PC-3 (cell line): ENCODE results near the gene UGT1A7.

Experiments
- EZH2 ChIP-seq: fragments of 300-600 bp; sonication (generic); IDR thresholded peaks from one replicate; pipeline ENCODE4 v1.6.1; 2017; ENCODE audit warnings: antibody characterized with exemption, mild to moderate bottlenecking, low read length; ENCODE audit not compliant: unreplicated experiment
- EZH2phosphoT487 ChIP-seq: fragments of 300-600 bp; sonication (generic); IDR thresholded peaks from 2 replicates; pipeline ENCODE4 v1.6.1; 2018; ENCODE audit warnings: mild to moderate bottlenecking, antibody characterized with exemption, low read length, borderline replicate concordance
- TF ChIP-seq, protein P1 (sequence below): fragments of 300-600 bp; sonication (generic); conservative IDR thresholded peaks from 2 replicates; pipeline ENCODE4 v1.5.1; 2017; ENCODE audit warnings: antibody characterized with exemption, low read depth, mild to moderate bottlenecking, low read length

DNA sequence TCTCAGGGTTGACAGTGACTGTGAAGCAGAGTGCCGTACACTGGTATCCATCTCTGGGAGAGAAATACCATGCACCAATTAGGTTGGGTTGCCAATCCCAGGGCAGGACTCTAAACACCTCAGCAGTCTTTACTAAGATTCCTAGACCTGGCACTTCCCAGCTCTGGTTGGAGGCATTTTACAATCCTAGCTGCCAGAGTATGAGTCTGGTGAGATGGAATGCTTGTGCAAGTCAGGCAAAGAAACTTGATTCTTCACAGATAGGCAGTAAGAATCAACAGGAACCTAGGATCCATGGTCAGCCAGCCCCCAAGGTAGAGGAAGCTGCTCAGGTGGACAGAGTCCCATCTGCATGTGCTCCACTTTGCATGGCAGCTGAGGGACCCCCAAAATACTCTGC is 25.0 kb downstream of the UGT1A7 start:
- TF ChIP-seq, protein P1, sequence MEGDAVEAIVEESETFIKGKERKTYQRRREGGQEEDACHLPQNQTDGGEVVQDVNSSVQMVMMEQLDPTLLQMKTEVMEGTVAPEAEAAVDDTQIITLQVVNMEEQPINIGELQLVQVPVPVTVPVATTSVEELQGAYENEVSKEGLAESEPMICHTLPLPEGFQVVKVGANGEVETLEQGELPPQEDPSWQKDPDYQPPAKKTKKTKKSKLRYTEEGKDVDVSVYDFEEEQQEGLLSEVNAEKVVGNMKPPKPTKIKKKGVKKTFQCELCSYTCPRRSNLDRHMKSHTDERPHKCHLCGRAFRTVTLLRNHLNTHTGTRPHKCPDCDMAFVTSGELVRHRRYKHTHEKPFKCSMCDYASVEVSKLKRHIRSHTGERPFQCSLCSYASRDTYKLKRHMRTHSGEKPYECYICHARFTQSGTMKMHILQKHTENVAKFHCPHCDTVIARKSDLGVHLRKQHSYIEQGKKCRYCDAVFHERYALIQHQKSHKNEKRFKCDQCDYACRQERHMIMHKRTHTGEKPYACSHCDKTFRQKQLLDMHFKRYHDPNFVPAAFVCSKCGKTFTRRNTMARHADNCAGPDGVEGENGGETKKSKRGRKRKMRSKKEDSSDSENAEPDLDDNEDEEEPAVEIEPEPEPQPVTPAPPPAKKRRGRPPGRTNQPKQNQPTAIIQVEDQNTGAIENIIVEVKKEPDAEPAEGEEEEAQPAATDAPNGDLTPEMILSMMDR: no peak
- TF ChIP-seq EZH2 (no peak), EZH2phosphoT487 (no peak)
